HG03095 (cell line): Measurements from ENCODE around the gene STK31.
"Not testable (repeated sequence)": the region's sequence is repeated elsewhere in the genome, so short reads cannot be mapped to it uniquely, and the experiment has no call there.

Source experiments
- ATAC-seq: cut with Tn5 transposase; IDR thresholded peaks from one replicate; pipeline ENCODE4 v1.9.1; 2021; ENCODE audit warnings: moderate library complexity; ENCODE audit not compliant: unreplicated experiment

Gene STK31

GRCh38 chr7:23713285-23714149, 3.5 kb downstream of the STK31 start:
- no peak for ATAC-seq

DNA sequence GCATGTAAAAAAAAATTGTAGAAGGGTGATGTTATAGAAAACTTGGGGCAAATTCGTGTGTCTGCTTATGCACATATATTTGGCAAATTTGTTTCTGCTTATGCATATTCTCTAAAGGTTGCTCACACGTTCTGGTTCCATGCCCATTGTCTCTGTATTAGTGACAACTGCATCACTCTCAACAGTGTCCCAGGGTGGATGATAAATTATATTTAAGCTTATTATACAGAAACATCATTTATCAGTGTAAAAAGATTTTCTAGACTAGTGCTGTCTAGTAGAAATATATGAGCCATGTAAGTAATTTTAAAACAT, 4.1 kb downstream of the STK31 start:
- no peak for ATAC-seq

- no peak for ATAC-seq
Observed at GRCh38 chr7:23714579-23714978, 4.6 kb downstream of the STK31 start.

DNA sequence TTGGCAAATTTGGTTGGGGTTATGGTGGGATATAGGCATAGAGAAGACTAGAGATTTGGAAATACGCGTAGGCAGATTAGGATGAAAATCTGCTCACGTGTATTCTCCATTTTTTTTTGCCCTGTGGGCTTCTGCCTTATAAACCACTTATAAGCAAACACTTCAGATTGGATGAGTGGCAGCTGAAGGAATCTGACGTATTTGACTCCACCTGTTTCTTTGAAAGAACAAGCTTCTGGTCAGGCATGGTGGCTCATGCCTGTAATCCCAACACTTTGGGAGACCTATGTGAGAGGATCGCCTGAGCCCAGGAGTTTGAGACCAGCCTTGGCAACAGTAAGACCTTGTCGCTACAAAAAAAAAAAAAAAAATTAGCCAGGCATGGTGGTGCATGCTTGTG, 5.1 kb downstream of the STK31 start:
- ATAC-seq: no peak

- no peak for ATAC-seq
Observed at GRCh38 chr7:23717788-23718187, 7.8 kb downstream of the STK31 start.

- no peak for ATAC-seq
Observed at GRCh38 chr7:23721456-23721855, 11.4 kb downstream of the STK31 start.

- not testable (repeated sequence) for ATAC-seq
Observed at GRCh38 chr7:23722587-23723216, 12.7 kb downstream of the STK31 start.

- ATAC-seq: not testable (repeated sequence)
Observed at GRCh38 chr7:23724113-23724512, 14.1 kb downstream of the STK31 start.

DNA sequence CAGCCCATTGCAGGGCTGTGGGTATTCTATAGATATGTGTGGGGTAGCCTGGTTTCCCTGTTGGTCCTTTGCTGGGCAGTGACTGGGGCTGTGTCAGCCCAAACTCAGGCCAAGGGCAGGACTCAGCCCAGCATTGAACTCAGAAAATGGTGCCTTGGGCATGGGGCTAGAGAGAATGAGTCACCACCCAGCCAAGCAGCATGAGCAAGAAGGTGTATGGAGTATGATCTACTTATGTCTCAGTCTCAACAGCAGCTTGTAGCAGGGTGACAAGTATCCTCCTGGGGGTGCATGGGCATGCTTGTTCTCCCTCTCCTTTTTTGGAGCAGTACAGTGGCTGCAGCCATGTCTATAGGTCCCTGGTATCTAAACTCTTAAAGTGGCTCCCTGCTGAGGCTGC, 32.0 kb downstream of the STK31 start:
- no peak for ATAC-seq

- ATAC-seq: no peak
Observed at GRCh38 chr7:23743226-23743625, 33.2 kb downstream of the STK31 start.

GRCh38 chr7:23746629-23747028, 36.6 kb downstream of the STK31 start:
- ATAC-seq: no peak

DNA sequence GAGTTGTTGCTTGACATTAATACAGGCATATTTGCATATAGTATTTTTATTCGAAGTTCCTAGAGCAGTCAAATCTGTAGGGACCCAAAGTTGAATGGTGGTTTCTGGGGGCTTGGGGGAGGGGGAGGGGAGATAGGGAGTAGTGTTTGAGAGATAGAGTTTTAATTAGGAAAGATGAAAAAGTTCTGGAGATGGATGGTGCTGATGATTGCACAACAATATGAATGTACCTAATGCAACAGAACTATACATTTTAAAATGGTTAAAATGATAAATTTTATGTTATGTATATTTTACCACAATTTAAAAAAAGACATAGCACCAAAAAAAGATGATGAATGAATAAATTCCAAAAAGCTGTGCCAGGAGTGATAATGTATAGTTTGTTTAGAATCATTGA, 41.8 kb downstream of the STK31 start:
- ATAC-seq: no peak

- ATAC-seq: not testable (repeated sequence)
Observed at GRCh38 chr7:23758839-23759238, 48.8 kb downstream of the STK31 start.

- ATAC-seq: no peak
Observed at GRCh38 chr7:23759671-23760391, 49.8 kb downstream of the STK31 start.

DNA sequence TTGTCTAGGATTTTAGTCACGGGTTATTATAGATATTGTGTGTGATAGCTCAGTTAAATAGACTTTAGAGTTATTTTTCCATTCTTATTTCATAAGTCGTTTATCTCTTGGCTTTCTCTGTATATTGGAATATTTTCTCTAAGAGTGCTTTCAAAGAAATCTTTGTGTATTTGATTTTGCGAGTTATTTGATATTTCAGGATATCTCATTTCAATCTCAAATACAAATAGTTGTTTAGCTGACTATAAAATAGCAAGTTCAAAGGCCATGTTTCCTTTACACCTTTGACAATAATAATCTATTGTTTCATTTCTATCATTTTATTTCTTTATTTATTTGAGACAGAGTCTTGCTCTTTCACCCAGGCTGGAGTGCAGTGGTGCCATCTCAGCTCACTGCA, 55.9 kb downstream of the STK31 start:
- no peak for ATAC-seq

DNA sequence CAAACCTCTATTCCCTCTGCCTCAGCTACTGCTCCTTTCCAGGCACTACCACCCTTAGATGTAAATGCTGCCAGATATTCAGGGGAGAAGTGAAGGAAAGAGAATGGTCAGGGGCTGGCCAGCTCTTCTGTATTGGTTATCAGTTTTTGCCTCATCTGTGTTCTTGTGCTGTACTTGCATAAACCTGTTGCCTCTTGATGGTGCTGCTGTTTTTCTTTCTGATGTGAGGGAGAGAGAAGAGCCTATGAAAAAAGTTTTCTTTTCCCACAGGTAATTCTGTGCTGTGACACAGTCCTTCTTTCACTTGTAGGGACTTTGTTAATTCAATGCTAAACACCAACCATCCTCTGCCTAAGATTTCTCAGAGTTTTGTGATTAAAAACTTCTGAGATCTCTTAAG, 57.5 kb downstream of the STK31 start:
- ATAC-seq: no peak

- no peak for ATAC-seq
Observed at GRCh38 chr7:23768022-23768421, 58.0 kb downstream of the STK31 start.

GRCh38 chr7:23779185-23779800, 69.3 kb downstream of the STK31 start:
- not testable (repeated sequence) for ATAC-seq

GRCh38 chr7:23783115-23783514, 73.1 kb downstream of the STK31 start:
- ATAC-seq: no peak

DNA sequence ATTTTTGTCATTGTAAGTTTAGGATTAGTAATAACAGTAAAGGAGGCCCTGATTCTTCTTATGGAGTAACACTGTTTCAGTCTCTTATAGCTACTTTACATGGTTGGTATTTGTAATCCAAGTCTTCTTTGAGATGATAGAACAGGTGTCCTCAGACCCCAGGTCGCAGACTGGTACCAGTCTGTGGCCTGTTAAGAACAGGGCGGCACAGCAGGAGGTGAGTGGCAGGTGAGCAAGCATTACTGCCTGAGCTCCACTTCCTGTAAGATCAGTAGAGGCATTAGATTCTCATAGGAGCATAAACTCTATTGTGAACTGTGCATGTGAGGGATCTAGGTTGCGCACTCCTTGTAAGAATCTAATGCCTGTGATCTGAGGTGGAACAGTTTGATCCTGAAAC, 77.3 kb downstream of the STK31 start:
- no peak for ATAC-seq

DNA sequence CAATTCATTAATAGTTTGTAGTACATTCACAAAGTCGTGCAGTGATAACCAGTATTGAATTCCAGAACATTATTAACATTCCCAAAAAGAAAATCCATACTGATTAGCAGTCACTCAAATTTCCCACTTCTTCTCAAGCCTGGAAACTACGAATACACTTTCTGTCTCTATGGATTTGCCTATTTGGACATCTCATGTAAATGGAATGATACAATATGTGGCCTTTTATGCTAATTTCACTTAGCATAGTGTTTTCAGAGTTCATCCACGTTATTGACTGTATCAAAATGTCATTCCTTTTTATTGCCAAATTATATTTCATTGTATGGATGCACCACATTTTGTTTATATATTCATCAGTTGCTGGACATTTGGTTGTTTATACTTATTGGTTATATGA, 78.8 kb downstream of the STK31 start:
- no peak for ATAC-seq

GRCh38 chr7:23791721-23792120, 81.7 kb downstream of the STK31 start:
- no peak for ATAC-seq
